Suprapubic skin (tissue), 4 donors: ENCODE data around the gene VAMP5. TPM values are rescaled to one million over a fixed set of nuclear protein-coding genes. Genes with fewer than 3 reads are reported as not detected.

Experiments
- DNase-seq, 2 donors: peaks; one replicate each; pipeline ENCODE4 v3.0.0-alpha.2; 2019; ENCODE audit warnings: low spot score in 2 of 2
- H3K27ac ChIP-seq: fragments of 200-600 bp; sonication (generic); one replicate; pipeline ENCODE4 v1.5.1; 2019
- H3K27me3 ChIP-seq: fragments of 200-600 bp; sonication (generic); one replicate; pipeline ENCODE4 v1.5.1; 2019
- H3K36me3 ChIP-seq: fragments of 200-600 bp; sonication (generic); one replicate; pipeline ENCODE4 v1.5.1; 2019
- H3K4me1 ChIP-seq: fragments of 200-600 bp; sonication (generic); one replicate; pipeline ENCODE4 v1.5.1; 2019
- H3K4me3 ChIP-seq: fragments of 200-600 bp; sonication (generic); one replicate; pipeline ENCODE4 v1.5.1; 2019; ENCODE audit warnings: mild to moderate bottlenecking
- H3K9me3 ChIP-seq: fragments of 200-600 bp; sonication (generic); one replicate; pipeline ENCODE4 v1.5.1; 2019
- EP300 ChIP-seq: sonication (generic); formaldehyde crosslinking; IDR thresholded peaks from one replicate; pipeline ENCODE4 v1.6.1; 2017; ENCODE audit warnings: antibody characterized with exemption
- POLR2A ChIP-seq, 2 donors: fragments of 450-650 bp; IDR thresholded peaks; one replicate each; pipeline ENCODE4 v1.6.1; 2017; ENCODE audit warnings: antibody characterized with exemption in 2 of 2, mild to moderate bottlenecking in 2 of 2, moderate library complexity in 2 of 2
- POLR2AphosphoS5 ChIP-seq, 3 donors: sonication (generic); formaldehyde crosslinking; IDR thresholded peaks; one replicate each; pipeline ENCODE4 v1.6.1; 2017; ENCODE audit warnings: antibody characterized with exemption in 3 of 3
- WGBS: methylation state at CpG from one replicate; pipeline ENCODE4 v1.1.5; 2018; 5-methylcytosine and 5-hydroxymethylcytosine counted together
- total RNA-seq, 4 donors: library from RNA; depleted of rRNA; stranded (reverse); fragments of >200 nt; gene quantifications; one replicate each; pipeline ENCODE4 v1.1.0, GENCODE V29; 2016
- TF ChIP-seq, protein P1 (sequence below), 2 donors: fragments of 200-600 bp in 1 of 2; fragments of 450-650 bp in 1 of 2; sonication (generic) in 1 of 2; IDR thresholded peaks; one replicate each; pipeline ENCODE4 v1.5.1; 2016 to 2019; ENCODE audit warnings: antibody characterized with exemption in 2 of 2, mild to moderate bottlenecking in 1 of 2, moderate library complexity in 1 of 2

The VAMP5 gene
- total RNA-seq, 4 donors from 2014 or later: 7.9 to 24.1 (median 14.0) TPM

DNA sequence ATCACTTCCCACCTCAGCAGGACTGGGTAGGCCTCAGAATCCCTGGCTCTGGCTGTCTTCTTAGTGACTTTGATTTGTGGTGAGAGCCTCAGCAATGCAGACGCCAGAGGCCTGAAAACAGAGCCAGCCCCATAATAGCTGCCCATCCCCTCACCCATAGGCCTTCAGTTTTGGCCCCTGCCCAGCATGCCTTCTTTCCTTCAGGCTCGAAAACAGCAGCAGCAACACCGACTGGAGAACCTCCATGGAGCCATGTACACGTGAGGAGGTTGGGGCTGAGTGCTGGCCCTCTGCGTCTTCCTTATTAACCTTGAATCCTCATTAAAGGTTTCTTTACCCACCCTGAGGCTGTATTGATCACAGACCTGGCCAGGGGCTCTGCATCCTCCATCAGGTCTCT, 13.0 kb downstream of the VAMP5 start:
- H3K27ac ChIP-seq: no peak overlapping the region
- H3K36me3 ChIP-seq: peaks cover 35% of the 10 kb centered on the region
- no peaks in the 10 kb centered on the region for H3K27me3 ChIP-seq
- no peak overlapping the region for H3K4me3 ChIP-seq
- no peaks in the 10 kb centered on the region for H3K9me3 ChIP-seq
- peaks cover 43% of the 10 kb centered on the region for H3K4me1 ChIP-seq
- DNase-seq: no peak
- TF ChIP-seq POLR2AphosphoS5 (IDR thresholded peaks at IDR 0.05): no peak
- TF ChIP-seq, protein P1, sequence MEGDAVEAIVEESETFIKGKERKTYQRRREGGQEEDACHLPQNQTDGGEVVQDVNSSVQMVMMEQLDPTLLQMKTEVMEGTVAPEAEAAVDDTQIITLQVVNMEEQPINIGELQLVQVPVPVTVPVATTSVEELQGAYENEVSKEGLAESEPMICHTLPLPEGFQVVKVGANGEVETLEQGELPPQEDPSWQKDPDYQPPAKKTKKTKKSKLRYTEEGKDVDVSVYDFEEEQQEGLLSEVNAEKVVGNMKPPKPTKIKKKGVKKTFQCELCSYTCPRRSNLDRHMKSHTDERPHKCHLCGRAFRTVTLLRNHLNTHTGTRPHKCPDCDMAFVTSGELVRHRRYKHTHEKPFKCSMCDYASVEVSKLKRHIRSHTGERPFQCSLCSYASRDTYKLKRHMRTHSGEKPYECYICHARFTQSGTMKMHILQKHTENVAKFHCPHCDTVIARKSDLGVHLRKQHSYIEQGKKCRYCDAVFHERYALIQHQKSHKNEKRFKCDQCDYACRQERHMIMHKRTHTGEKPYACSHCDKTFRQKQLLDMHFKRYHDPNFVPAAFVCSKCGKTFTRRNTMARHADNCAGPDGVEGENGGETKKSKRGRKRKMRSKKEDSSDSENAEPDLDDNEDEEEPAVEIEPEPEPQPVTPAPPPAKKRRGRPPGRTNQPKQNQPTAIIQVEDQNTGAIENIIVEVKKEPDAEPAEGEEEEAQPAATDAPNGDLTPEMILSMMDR (IDR thresholded peaks at IDR 0.05): no peak
- 83% methylated on average over 5 of the region's 5 CpGs for WGBS

DNA sequence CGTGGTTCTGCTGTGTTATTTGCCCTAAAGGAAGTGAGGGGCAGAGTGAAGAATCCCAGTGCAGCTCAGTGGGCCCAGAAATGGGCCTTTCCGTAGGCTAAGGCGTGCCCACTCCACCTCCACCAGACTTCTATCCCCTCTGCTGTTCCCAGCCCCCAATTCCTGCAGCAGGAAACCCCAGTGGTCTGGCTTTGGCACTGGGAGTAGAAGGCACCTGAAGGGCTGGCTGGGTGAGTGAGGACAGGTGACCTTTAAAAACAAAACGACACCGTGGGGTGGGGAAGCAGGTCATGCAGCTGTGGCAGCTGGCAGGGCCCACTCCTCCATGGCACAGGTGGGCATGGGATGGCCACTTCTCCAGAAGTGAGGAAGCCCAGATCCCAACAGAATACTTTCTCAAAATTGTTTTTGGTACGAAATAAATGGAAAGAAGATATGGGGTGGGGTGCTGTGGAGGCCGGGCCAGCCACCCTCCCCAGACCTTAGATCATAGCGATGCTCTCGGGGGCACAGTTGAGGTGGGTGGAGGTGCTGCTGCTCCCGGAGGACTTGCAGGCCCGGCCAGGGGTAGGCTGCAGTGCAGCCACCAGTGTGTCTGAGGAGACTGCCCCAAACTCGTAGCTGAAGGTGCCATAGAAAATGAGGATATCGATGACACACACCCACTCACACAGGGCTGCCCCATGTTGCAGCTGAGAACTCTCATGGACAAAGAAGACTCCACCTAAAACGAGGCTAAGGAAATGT, 14.5 kb downstream of the VAMP5 start:
- no peak overlapping the region for H3K27ac ChIP-seq
- H3K9me3 ChIP-seq: no peaks in the 10 kb centered on the region
- H3K27me3 ChIP-seq: no peaks in the 10 kb centered on the region
- H3K4me1 ChIP-seq: peaks cover 46% of the 10 kb centered on the region
- H3K36me3 ChIP-seq: peaks cover 35% of the 10 kb centered on the region
- TF ChIP-seq POLR2AphosphoS5 (IDR thresholded peaks at IDR 0.05) (no peak), POLR2A (IDR thresholded peaks at IDR 0.05) (no peak), EP300 (no peak)
- TF ChIP-seq, protein P1 (IDR thresholded peaks at IDR 0.05): no peak
- DNase-seq: no peak
- no peak overlapping the region for H3K4me3 ChIP-seq
- 80% methylated on average over 14 of the region's 14 CpGs for WGBS

DNA sequence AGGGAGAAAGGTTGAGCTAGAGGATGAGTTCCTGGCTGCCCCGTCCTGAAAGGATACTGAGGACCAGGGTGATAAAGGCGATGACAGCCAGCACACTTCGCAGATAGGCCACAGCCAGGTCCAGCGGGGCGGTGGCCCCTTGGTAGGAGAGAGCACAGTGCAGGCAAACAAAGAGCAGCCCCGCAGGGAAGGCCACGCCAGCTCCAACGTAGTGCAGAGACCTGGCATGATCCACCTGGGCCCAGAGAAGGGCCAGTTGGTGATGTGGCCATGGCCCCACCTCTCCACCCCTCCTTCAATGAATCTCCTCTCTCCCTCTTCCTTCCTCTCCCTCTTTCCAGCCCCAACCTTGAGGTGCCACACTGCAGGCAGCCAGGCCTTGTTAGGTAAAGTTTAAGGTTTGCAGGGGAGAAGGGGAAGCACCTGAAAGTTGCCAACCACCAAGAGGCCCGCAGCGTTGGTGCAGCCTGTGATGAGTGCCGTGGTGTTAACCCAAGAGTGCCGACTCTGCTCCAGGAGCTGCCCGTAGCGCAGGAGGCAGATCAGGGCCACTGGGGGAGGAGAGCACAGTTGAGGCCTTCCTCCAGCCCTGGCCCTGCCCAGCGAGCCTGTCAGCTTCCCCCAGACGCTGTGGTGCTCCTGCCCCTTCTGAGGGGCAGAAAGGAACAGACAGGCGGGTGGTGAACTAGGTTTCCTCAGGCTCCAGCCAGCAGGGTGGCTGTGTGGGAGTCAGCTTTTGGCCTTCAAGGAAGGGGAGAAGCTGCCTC, 15.4 kb downstream of the VAMP5 start:
- Histone ChIP-seq H3K4me1 (peaks cover 50% of the 10 kb centered on the region), H3K9me3 (no peaks in the 10 kb centered on the region), H3K27me3 (no peaks in the 10 kb centered on the region), H3K36me3 (peaks cover 35% of the 10 kb centered on the region), H3K27ac (no peak overlapping the region), H3K4me3 (no peak overlapping the region)
- DNase-seq: no peak
- 71% methylated on average over 10 of the region's 17 CpGs for WGBS
- TF ChIP-seq POLR2A (IDR thresholded peaks at IDR 0.05) (no peak), POLR2AphosphoS5 (IDR thresholded peaks at IDR 0.05) (no peak), EP300 (no peak)
- TF ChIP-seq, protein P1 (IDR thresholded peaks at IDR 0.05): no peak

DNA sequence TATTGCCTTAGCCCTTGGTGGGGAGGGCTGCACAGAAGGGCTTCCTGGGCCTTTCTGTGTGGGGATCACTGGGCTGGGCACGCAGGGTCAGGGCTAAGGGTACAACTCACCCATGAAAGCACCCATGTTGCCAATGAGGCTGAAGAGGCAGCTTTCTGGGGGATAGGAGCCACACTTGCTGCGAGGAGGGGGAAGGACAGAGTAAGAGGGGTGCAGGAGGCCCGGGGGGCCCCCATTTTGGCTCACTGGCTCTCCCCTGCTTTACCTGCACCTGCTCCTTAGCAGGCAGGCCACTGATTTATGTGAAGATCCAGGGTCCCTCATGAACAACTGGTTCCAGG, 16.0 kb downstream of the VAMP5 start:
- DNase-seq: no peak
- peaks cover 35% of the 10 kb centered on the region for H3K36me3 ChIP-seq
- H3K9me3 ChIP-seq: no peaks in the 10 kb centered on the region
- TF ChIP-seq EP300 (no peak), POLR2A (IDR thresholded peaks at IDR 0.05) (no peak), POLR2AphosphoS5 (IDR thresholded peaks at IDR 0.05) (no peak)
- TF ChIP-seq, protein P1 (IDR thresholded peaks at IDR 0.05): no peak
- no peaks in the 10 kb centered on the region for H3K27me3 ChIP-seq
- WGBS: 86% methylated on average over 2 of the region's 3 CpGs
- no peak overlapping the region for H3K4me3 ChIP-seq
- H3K27ac ChIP-seq: no peak overlapping the region
- peaks cover 51% of the 10 kb centered on the region for H3K4me1 ChIP-seq

DNA sequence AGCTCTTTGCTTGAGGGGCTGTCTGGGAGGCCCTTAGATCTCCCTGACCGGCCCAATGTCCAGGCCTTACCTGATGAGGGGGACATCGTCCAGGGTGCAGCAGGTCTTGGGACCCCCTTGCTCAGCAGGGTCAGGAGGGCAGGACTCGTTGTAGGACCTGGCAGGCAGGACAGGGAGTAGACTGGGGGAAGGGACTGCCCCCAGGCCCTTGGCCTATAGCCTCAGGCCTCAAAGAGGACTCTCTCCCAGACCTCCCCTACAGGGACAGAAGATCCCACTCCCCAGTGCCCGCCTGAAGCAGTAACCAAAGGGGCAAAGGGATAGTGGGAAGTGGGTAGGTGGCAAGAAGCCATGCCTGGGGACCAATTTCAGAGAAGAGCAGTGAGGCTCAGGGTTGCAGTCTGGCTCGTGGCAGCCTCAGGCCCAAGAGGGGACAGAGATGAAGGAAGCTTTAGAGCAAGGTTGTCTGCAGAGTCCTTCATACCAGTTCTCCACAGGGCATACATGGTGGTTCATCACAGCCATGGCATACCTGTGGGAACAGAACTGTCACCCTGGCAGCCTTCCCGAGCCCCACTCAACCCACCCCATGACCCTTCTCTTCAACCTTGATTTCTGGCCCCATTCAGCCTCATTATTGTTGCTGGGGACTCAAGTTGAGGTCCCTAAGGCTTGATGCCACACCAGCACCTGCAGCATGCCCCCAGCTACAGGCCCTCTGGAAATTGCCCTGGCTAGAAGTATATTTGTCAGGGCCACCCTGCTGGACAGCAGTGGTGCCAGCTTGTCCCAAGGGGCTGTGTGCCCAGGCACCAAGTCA, 16.9 kb downstream of the VAMP5 start:
- no peaks in the 10 kb centered on the region for H3K9me3 ChIP-seq
- DNase-seq: no peak

More for the DNA sequence above, 16.9 kb downstream of the VAMP5 start:
- Histone ChIP-seq H3K36me3 (peaks cover 35% of the 10 kb centered on the region), H3K4me1 (peaks cover 59% of the 10 kb centered on the region), H3K4me3 (peak overlapping the region; percentile 79), H3K27me3 (no peaks in the 10 kb centered on the region), H3K27ac (peak overlapping the region; percentile 91)
- no peak for TF ChIP-seq EP300
- TF ChIP-seq POLR2AphosphoS5 (IDR thresholded peaks at IDR 0.05): no peak
- WGBS: 73% methylated on average over 6 of the region's 6 CpGs
